IMR-90 (cell line): ENCODE data around the gene GSTM3.

ENCODE experiments used
- BHLHE40 ChIP-seq: fragments of 150-350 bp; IDR thresholded peaks from 2 replicates; pipeline ENCODE4 v1.6.1; 2016; ENCODE audit warnings: mild to moderate bottlenecking, low read depth, low read length
- CEBPB ChIP-seq: IDR thresholded peaks from 2 replicates; pipeline ENCODE4 v1.6.1; 2012; ENCODE audit warnings: low read depth, low read length, improper control_type of control experiment
- CHD1 ChIP-seq: IDR thresholded peaks from 2 replicates; pipeline ENCODE4 v1.6.1; 2012; ENCODE audit warnings: low read depth, low read length, improper control_type of control experiment
- FOS ChIP-seq: fragments of 150-350 bp; IDR thresholded peaks from 2 replicates; pipeline ENCODE4 v1.6.1; 2016; ENCODE audit warnings: low read depth, low read length
- MAFK ChIP-seq: IDR thresholded peaks from 2 replicates; pipeline ENCODE4 v1.6.1; 2012; ENCODE audit warnings: low read depth, low read length, improper control_type of control experiment
- POLR2A ChIP-seq: IDR thresholded peaks from 2 replicates; pipeline ENCODE4 v1.6.1; 2012; ENCODE audit warnings: mild to moderate bottlenecking, low read depth, low read length
- RAD21 ChIP-seq: IDR thresholded peaks from 2 replicates; pipeline ENCODE4 v1.6.1; 2012; ENCODE audit warnings: low read length, improper control_type of control experiment
- RFX5 ChIP-seq: IDR thresholded peaks from 2 replicates; pipeline ENCODE4 v1.8.0; 2012; ENCODE audit warnings: low read depth, mild to moderate bottlenecking, low read length, moderate library complexity
- SMC3 ChIP-seq: fragments of 150-350 bp; IDR thresholded peaks from 2 replicates; pipeline ENCODE4 v1.6.1; 2016; ENCODE audit warnings: low read depth, mild to moderate bottlenecking, antibody characterized with exemption, low read length, moderate library complexity
- TF ChIP-seq, protein P1 (sequence below): conservative IDR thresholded peaks from 2 replicates; pipeline ENCODE4 v1.5.1; 2012; ENCODE audit warnings: mild to moderate bottlenecking, low read depth, low read length, improper control_type of control experiment
- TF ChIP-seq, protein P2 (sequence below): fragments of 150-350 bp; IDR thresholded peaks from 2 replicates; pipeline ENCODE4 v1.6.1; 2016; ENCODE audit warnings: low read depth, mild to moderate bottlenecking, low read length, moderate library complexity, borderline replicate concordance
- TF ChIP-seq, protein P3 (sequence below): fragments of 150-350 bp; IDR thresholded peaks from 2 replicates; pipeline ENCODE4 v1.6.1; 2017; ENCODE audit warnings: mild to moderate bottlenecking, antibody characterized with exemption, low read length, low read depth

DNA sequence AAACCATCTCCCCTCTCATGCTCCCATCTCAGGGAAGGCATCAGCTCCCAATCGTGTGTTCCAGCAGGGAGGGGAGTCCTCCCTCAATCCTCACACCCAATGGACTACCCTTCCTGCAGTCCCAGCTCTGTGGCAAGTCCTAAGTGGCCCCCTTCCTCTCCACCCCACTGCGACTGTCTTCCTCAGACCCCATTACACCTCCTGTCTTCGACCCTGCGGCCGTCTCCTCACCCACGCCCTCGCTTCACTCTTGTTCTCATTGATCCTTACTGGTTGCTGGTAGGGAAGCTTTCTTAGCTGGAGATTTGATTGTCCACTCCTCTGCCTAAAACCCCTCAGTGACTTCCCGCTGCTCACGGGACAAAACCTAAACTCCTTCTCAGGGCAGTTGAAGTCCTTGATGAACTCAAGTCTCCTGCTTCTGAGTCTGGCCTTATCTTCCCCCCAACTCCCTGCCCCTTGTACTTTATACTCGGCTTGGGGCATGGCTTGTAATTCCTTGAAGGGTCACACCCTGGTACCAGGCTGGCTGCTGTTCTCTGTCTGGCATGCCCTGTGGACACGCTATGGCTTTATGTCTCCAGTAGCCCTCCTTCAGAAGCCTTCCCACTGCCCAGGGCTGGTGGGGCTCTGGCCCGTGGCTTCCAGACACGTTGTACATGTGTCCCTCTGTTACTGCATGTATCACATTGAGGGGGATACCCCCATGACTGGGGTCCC, 25.2 kb upstream of the GSTM3 start:
- TF ChIP-seq SMC3 (no peak), POLR2A (no peak), RAD21 (no peak), RFX5 (no peak), MAFK (no peak), CEBPB (no peak), FOS (no peak), BHLHE40 (no peak), CHD1 (no peak)
- TF ChIP-seq, protein P1, sequence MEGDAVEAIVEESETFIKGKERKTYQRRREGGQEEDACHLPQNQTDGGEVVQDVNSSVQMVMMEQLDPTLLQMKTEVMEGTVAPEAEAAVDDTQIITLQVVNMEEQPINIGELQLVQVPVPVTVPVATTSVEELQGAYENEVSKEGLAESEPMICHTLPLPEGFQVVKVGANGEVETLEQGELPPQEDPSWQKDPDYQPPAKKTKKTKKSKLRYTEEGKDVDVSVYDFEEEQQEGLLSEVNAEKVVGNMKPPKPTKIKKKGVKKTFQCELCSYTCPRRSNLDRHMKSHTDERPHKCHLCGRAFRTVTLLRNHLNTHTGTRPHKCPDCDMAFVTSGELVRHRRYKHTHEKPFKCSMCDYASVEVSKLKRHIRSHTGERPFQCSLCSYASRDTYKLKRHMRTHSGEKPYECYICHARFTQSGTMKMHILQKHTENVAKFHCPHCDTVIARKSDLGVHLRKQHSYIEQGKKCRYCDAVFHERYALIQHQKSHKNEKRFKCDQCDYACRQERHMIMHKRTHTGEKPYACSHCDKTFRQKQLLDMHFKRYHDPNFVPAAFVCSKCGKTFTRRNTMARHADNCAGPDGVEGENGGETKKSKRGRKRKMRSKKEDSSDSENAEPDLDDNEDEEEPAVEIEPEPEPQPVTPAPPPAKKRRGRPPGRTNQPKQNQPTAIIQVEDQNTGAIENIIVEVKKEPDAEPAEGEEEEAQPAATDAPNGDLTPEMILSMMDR = no peak
- TF ChIP-seq, protein P2, sequence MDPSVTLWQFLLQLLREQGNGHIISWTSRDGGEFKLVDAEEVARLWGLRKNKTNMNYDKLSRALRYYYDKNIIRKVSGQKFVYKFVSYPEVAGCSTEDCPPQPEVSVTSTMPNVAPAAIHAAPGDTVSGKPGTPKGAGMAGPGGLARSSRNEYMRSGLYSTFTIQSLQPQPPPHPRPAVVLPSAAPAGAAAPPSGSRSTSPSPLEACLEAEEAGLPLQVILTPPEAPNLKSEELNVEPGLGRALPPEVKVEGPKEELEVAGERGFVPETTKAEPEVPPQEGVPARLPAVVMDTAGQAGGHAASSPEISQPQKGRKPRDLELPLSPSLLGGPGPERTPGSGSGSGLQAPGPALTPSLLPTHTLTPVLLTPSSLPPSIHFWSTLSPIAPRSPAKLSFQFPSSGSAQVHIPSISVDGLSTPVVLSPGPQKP = no peak
- TF ChIP-seq, protein P3, sequence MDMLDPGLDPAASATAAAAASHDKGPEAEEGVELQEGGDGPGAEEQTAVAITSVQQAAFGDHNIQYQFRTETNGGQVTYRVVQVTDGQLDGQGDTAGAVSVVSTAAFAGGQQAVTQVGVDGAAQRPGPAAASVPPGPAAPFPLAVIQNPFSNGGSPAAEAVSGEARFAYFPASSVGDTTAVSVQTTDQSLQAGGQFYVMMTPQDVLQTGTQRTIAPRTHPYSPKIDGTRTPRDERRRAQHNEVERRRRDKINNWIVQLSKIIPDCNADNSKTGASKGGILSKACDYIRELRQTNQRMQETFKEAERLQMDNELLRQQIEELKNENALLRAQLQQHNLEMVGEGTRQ = no peak
